K562 (cell line): ENCODE results near the gene MDC1.

ENCODE experiments used
- ASH1L ChIP-seq: fragments of 450-650 bp; IDR thresholded peaks from 2 replicates; pipeline ENCODE4 v1.6.1; 2018; ENCODE audit warnings: borderline replicate concordance, mild to moderate bottlenecking, low read depth; ENCODE audit not compliant: partially characterized antibody
- BHLHE40 ChIP-seq: IDR thresholded peaks from 2 replicates; pipeline ENCODE4 v1.6.1; 2011; ENCODE audit warnings: low read length, improper control_type of control experiment
- BRCA1 ChIP-seq, 2 experiments: fragments of 450-650 bp in 1 of 2; sonication (generic) in 1 of 2; formaldehyde crosslinking in 1 of 2; IDR thresholded peaks; 2 replicates each; pipeline versions ENCODE4 v1.5.0 to v1.6.1; 2017 to 2020; ENCODE audit warnings: mild to moderate bottlenecking in 1 of 2, missing genetic modification reagents in 1 of 2
- CHD1 ChIP-seq: fragments of 200-600 bp; sonication (generic); IDR thresholded peaks from one replicate; pipeline ENCODE4 v1.6.1; 2012; ENCODE audit warnings: mild to moderate bottlenecking, moderate library complexity, low read length, inconsistent platforms
- CHD4 ChIP-seq: fragments of 200-600 bp; sonication (generic); IDR thresholded peaks from 3 replicates; pipeline ENCODE4 v1.6.1; 2012; ENCODE audit warnings: low read depth, mild to moderate bottlenecking, mixed read lengths, low read length, inconsistent platforms; ENCODE audit not compliant: insufficient read depth, insufficient replicate concordance, poor library complexity, severe bottlenecking
- HNRNPH1 ChIP-seq: fragments of 200-400 bp; formaldehyde crosslinking; optimal IDR thresholded peaks from 2 replicates; pipeline ENCODE3; 2017; ENCODE audit warnings: low read depth, mild to moderate bottlenecking, low read length, moderate library complexity
- NONO ChIP-seq, 2 experiments: fragments of 200-400 bp in 1 of 2; fragments of 450-650 bp in 1 of 2; formaldehyde crosslinking in 1 of 2; IDR thresholded peaks; 2 replicates each; pipeline ENCODE4 v1.6.1; 2017; ENCODE audit warnings: low read depth in 2 of 2, mild to moderate bottlenecking in 2 of 2, moderate library complexity in 2 of 2, low read length in 1 of 2
- ZC3H11A ChIP-seq: IDR thresholded peaks from 2 replicates; pipeline ENCODE4 v1.6.1; 2012; ENCODE audit warnings: low read depth, low read length, improper control_type of control experiment
- ZKSCAN3 ChIP-seq: fragments of 250-450 bp; sonication (Bioruptor Pico); IDR thresholded peaks from 2 replicates; pipeline ENCODE4 v1.4.0; 2020
- ZNF239 ChIP-seq: fragments of 250-450 bp; sonication (Bioruptor Pico); IDR thresholded peaks from 2 replicates; pipeline ENCODE4 v1.4.0; 2020; ENCODE audit warnings: mild to moderate bottlenecking
- TF ChIP-seq, protein P1 (sequence below), 3 experiments: IDR thresholded peaks in 2 of 3; conservative IDR thresholded peaks in 1 of 3; 2 replicates each; pipeline ENCODE4 v1.5.1; 2011 to 2012; ENCODE audit warnings: low read length in 3 of 3, mild to moderate bottlenecking in 3 of 3, control low read depth in 2 of 3, improper control_type of control experiment in 1 of 3, inconsistent platforms in 1 of 3, low read depth in 1 of 3, mixed read lengths in 1 of 3, moderate library complexity in 1 of 3; ENCODE audit not compliant: insufficient read depth in 2 of 3
- TF ChIP-seq, protein P2 (sequence below): sonication (generic); formaldehyde crosslinking; IDR thresholded peaks from 2 replicates; pipeline ENCODE4 v1.8.0; 2022; ENCODE audit warnings: missing genetic modification reagents, mild to moderate bottlenecking, borderline replicate concordance

DNA sequence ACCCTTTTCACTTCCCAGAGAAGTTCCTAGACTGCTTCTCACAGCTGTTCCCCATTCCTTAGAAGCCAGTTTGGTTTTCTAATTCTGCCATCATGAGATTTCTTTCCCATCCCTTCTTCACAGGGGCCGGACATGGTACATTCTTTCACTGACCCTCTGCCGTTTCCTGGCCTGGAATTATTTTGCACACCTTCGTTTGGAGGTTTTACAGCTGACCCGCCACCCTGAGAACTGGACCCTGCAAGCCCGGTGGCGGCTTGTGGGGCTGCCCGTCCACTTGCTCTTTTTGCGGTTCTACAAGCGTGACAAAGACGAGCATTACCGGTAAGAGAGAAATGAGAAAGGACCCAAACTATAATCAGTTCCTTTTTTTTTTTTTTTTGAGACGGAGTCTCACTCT, 65.9 kb downstream of the MDC1 start:
- TF ChIP-seq, protein P1, sequence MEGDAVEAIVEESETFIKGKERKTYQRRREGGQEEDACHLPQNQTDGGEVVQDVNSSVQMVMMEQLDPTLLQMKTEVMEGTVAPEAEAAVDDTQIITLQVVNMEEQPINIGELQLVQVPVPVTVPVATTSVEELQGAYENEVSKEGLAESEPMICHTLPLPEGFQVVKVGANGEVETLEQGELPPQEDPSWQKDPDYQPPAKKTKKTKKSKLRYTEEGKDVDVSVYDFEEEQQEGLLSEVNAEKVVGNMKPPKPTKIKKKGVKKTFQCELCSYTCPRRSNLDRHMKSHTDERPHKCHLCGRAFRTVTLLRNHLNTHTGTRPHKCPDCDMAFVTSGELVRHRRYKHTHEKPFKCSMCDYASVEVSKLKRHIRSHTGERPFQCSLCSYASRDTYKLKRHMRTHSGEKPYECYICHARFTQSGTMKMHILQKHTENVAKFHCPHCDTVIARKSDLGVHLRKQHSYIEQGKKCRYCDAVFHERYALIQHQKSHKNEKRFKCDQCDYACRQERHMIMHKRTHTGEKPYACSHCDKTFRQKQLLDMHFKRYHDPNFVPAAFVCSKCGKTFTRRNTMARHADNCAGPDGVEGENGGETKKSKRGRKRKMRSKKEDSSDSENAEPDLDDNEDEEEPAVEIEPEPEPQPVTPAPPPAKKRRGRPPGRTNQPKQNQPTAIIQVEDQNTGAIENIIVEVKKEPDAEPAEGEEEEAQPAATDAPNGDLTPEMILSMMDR (IDR thresholded peaks at IDR 0.05 in 2 of 3, conservative IDR thresholded peaks at IDR 0.05 in 1 of 3; ENCODE audit: insufficient read depth in 2 of 3, low read depth in 1 of 3, low read length in 3 of 3) = no peak
- TF ChIP-seq HNRNPH1 = no peak
- TF ChIP-seq ZKSCAN3 (CRISPR knock-in tag) = no peak
- no peak for TF ChIP-seq BRCA1 (IDR thresholded peaks at IDR 0.05)
- TF ChIP-seq BRCA1 (CRISPR knock-in tag; IDR thresholded peaks at IDR 0.05) = no peak
- TF ChIP-seq, protein P2, sequence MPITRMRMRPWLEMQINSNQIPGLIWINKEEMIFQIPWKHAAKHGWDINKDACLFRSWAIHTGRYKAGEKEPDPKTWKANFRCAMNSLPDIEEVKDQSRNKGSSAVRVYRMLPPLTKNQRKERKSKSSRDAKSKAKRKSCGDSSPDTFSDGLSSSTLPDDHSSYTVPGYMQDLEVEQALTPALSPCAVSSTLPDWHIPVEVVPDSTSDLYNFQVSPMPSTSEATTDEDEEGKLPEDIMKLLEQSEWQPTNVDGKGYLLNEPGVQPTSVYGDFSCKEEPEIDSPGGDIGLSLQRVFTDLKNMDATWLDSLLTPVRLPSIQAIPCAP (CRISPR knock-in tag) = no peak
- no peak for TF ChIP-seq ZC3H11A
- TF ChIP-seq ZNF239 (CRISPR knock-in tag) = no peak
- no peak for TF ChIP-seq ASH1L
- TF ChIP-seq NONO (IDR thresholded peaks at IDR 0.05; ENCODE audit: low read depth in 2 of 2, low read length in 1 of 2) = no peak
- TF ChIP-seq CHD1 = no peak
- no peak for TF ChIP-seq BHLHE40
- TF ChIP-seq CHD4 = no peak
